Central memory CD4-positive, alpha-beta T cell (primary cell): Measurements from ENCODE around the gene MAP7.

Source experiments
- DNase-seq: peaks from one replicate; pipeline ENCODE4 v3.0.0; 2022

Gene MAP7

GRCh38 chr6:136563386-136564152 lies 13.3 kb upstream of the MAP7 start:
- no peak for DNase-seq

GRCh38 chr6:136562211-136562610 lies 12.0 kb upstream of the MAP7 start:
- DNase-seq = no peak

- no peak for DNase-seq
These were observed 3.1 kb upstream of the MAP7 start for GRCh38 chr6:136553166-136553787.

- no peak for DNase-seq
These were observed 1.8 kb upstream of the MAP7 start for GRCh38 chr6:136552054-136552453.

- no peak for DNase-seq
These were observed 881 bp upstream of the MAP7 start for GRCh38 chr6:136551103-136551502.

DNA sequence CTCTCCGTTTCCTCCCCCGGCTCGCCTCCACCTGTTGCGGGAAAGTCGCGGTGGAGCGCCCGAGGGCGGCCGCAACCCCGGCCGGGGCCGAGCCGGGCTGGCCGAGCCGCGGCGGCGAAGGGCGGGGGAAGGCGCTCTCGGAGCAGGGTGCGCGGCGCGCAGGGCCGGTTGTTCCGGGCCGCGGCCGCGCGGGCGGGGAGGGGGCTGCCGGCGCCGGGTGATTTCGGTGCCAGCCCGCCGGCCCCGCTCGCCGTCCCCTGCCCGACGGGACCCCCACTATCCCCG lies 235 bp downstream of the MAP7 start:
- no peak for DNase-seq

- no peak for DNase-seq
These were observed 750 bp downstream of the MAP7 start for GRCh38 chr6:136549300-136550044.

GRCh38 chr6:136548582-136549299 lies 1.5 kb downstream of the MAP7 start:
- DNase-seq = no peak

- DNase-seq = no peak
These were observed 2.4 kb downstream of the MAP7 start for GRCh38 chr6:136547871-136548270.

GRCh38 chr6:136547336-136547735 lies 2.9 kb downstream of the MAP7 start:
- DNase-seq = no peak

DNA sequence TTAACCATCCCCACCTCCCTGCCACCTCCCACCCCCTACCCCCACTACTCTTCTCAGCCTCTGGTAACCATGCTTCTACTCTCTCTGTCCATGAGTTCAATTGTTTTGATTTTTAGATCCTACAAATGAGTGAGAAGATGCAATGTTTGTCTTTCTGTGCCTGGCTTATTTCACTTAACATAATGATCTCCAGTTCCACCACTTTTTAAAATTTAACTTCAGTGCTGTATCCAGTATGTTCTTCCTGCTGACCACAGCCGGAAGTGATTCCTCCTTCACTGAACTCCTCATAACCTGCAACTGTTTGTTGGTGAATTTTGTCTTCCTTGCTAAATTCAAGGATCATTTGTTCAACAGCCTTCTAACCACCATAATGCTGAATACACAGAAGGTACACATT lies 3.9 kb downstream of the MAP7 start:
- DNase-seq = no peak

DNA sequence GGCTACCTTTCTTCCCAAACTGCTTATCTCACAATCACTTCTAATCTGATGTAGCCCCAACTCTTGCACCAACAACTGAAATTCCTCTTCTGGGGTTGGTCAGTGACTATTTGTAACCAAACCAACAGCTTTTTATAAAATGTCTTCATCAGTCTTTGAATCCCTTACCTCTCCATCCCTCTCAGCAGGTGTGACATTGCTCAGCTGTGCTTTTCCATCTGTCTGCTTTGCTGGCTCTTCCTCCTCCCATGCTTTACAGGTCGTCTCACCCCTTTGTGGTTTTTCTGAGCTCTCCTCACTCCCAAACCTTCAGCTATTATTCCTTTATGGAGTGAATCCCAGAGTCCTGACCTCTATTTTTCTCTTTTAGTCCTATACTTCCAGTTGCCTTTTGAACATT lies 5.9 kb downstream of the MAP7 start:
- no peak for DNase-seq

DNA sequence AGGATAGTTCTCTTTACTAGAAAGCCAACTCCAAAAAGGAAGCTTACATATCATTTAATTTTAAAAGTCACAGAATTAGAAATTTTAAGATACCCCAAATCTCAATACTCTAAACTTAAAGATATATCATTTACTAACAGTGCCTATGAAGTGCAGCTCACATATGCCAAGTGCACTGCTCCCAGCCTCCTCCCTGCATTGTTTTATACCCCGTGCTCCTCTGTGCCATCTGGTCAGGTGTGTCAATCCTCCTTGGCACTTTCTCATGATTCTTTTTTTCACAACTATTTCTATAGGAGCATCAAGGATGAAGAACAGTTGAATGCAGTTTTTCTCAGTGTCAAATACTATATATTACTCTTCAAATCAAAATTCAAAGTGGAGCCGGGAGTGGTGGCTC lies 8.8 kb downstream of the MAP7 start:
- DNase-seq = no peak

- DNase-seq = no peak
These were observed 10.1 kb downstream of the MAP7 start for GRCh38 chr6:136539967-136540652.

- no peak for DNase-seq
These were observed 11.4 kb downstream of the MAP7 start for GRCh38 chr6:136538836-136539235.

DNA sequence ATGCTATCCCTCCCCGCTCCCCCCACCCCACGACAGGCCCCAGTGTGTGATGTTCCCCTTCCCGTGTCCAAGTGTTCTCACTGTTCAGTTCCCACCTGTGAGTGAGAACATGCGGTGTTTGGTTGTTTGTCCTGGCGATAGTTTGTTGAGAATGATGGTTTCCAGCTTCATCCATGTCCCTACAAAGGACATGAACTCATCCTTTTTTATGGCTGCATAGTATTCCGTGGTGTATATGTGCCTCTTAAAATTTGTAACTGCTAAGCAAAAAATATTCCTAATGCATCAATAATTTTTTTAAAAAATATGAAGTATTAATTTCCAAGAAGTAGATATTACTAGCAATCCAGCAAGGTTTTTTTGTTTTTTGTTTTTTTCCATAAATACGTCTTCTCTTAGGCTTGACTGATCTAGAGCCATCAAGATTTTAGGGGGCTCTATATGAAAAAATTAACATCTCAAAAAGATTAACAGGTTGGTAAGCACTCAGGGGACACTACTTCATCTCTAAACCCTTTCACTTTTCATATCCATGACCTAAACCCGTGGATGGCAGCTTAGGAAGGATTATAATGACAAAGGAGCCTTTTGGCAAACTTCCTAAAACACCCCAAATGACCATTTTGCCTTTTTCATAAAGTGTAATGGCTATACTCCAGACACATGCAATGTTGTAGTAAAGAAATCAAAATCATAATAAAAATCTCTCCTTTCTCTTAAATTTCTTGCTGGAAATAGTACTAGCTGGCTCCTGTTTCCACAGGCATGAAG lies 14.2 kb downstream of the MAP7 start:
- no peak for DNase-seq

DNA sequence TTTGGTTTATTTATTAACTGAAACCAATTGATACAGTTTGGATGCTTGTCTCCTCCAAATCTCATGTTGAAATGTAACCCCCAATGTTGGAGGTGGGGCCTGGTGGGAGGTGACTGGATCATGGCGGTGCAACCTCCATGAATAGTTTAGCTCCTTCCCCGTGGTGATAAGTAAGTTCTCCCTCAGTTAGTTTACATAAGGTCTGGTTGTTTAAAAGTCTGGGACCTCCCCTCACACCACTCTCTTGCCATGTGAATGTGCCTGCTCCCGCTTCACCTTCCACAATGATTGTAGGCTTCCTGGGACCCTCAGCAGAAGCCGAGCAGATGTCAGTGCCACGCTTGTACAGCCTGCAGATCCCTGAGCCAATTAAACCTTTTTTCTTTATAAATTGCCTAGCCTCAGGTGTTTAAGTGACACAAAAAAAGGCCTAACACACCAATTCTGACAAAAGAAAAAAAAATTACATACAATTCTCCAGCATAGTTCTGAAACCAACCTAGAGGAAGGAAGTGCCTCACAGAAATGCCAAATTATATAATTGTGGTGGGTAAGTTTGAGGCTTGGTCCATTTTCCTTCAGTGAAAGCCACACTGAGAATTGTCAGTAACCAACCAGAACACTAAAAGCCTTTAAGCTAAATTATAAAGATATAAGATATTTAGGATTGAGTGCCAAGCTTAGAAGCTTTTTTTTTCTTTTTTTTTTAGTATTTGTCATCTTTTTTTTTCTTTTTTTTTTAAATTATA lies 15.0 kb downstream of the MAP7 start:
- DNase-seq = no peak

- DNase-seq = no peak
These were observed 16.0 kb downstream of the MAP7 start for GRCh38 chr6:136534268-136534667.

DNA sequence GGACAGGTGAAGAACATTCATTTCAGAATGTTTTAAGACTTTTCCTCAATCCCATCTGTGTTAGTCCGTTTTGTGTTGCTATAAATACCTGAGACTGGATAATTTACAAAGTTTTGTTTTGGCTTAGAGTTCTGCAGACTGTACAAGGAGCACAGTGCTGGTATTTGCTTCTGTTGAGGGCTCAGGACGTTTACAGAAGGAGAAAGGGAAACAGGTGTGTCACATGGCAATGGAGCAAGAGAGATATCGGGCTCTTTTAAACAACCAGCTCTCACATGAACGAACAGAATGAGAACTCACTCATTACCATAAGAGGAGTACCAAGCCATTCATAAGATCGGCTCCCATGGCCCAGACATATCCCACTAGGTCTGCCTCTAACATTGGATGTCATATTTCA lies 16.7 kb downstream of the MAP7 start:
- DNase-seq = no peak

DNA sequence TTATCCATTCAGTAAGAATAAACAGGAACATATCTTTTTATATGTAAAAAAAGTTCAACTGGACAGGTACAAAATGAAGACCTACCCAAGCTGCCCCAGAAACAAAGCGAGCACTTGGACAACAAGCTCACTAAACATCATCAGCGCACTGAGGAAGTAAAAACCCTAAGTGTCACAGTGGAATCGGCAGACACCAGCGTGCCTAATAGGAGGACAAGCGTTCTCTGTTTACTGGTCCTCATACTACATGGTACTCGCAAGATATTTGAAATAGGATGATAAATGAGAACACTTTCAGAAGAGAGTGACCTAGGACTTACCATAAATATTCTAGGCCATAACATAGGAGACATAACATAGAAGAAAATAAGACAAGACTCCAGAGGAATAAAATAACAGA lies 18.2 kb downstream of the MAP7 start:
- DNase-seq = no peak

- DNase-seq = no peak
These were observed 20.5 kb downstream of the MAP7 start for GRCh38 chr6:136529710-136530109.
